HepG2 (cell line): ENCODE measurements around the gene SUN5. TPM values are rescaled to one million over a fixed set of nuclear protein-coding genes. Genes with fewer than 3 reads are reported as not detected.

Source experiments
- ATAC-seq: fragments of 200-7000 bp; cut with Tn5 transposase; 3 replicates; pipeline ENCODE4 v1.9.1; 2020; ENCODE audit warnings: mild to moderate bottlenecking, moderate library complexity
- BruUV-seq: library from RNA; stranded (reverse); fragments of 400-500 nt; replicated peaks from 2 replicates; lab custom pipeline; 2021; lab: Mats Ljungman, UMichigan
- CTCF ChIA-PET: fragments of 300-600 bp; formaldehyde crosslinking; extraction: SDS; loops from one replicate; lab custom pipeline; 2021; ENCODE audit warnings: low total read pairs, inconsistent platforms, low intra/inter-chr PET ratio; lab: Yijun Ruan, JAX
- POLR2A ChIA-PET: fragments of 350-600 bp; sonication (Branson Sonifier 250); formaldehyde crosslinking; loops from one replicate; lab custom pipeline; 2020; ENCODE audit warnings: antibody characterized with exemption, inconsistent platforms; lab: Yijun Ruan, JAX
- DNase-seq: peaks from one replicate; pipeline ENCODE4 v3.0.0-alpha.2; 2015; ENCODE audit warnings: low spot score
- FAIRE-seq: peaks from 3 replicates; lab custom pipeline; 2011; peaks lifted over from hg19 to GRCh38; lab: Jason Lieb, UNC
- H2AFZ ChIP-seq: one replicate; pipeline ENCODE4 v1.6.1; 2011; ENCODE audit warnings: low read length, inconsistent platforms
- H3K27ac ChIP-seq: fragments of 300-600 bp; 3 replicates; pipeline ENCODE4 v1.8.0; 2011; ENCODE audit warnings: mixed run types, mild to moderate bottlenecking, mixed read lengths, low read length, inconsistent platforms; ENCODE audit not compliant: insufficient read depth; ENCODE audit errors: extremely low read length
- H3K27me3 ChIP-seq, 2 experiments: fragments of 200-600 bp in 1 of 2; 2 replicates in 1 of 2; 3 replicates in 1 of 2; pipeline versions ENCODE4 v1.6.0 to v1.8.0; 2011; ENCODE audit warnings: low read length in 2 of 2, mild to moderate bottlenecking in 2 of 2, moderate library complexity in 2 of 2, inconsistent platforms in 1 of 2; ENCODE audit not compliant: insufficient read depth in 2 of 2, control insufficient read depth in 1 of 2
- H3K36me3 ChIP-seq, 2 experiments: fragments of 200-600 bp in 1 of 2; replicated peaks in 1 of 2; 2 replicates in 1 of 2; 3 replicates in 1 of 2; pipeline versions ENCODE4 v1.5.1 to v1.8.0; 2011; ENCODE audit warnings: low read length in 2 of 2, inconsistent platforms in 1 of 2; ENCODE audit not compliant: insufficient read depth in 2 of 2, control insufficient read depth in 1 of 2
- H3K4me1 ChIP-seq: 2 replicates; pipeline ENCODE4 v1.5.1; 2012; ENCODE audit warnings: low read length, inconsistent platforms; ENCODE audit not compliant: insufficient read depth
- H3K4me2 ChIP-seq: 2 replicates; pipeline ENCODE4 v1.6.0; 2011; ENCODE audit warnings: low read depth, low read length, inconsistent platforms
- H3K4me3 ChIP-seq, 3 experiments: fragments of 200-600 bp in 1 of 3; sonication (generic), shearing (Covaris generic) in 1 of 3; replicated peaks in 1 of 3; 2 replicates each; pipeline ENCODE4 v1.5.1; 2011 to 2016; ENCODE audit warnings: low read length in 3 of 3, inconsistent platforms in 2 of 3, low read depth in 2 of 3, mild to moderate bottlenecking in 2 of 3, control low read depth in 1 of 3, mixed read lengths in 1 of 3; ENCODE audit not compliant: insufficient read depth in 1 of 3
- H3K79me2 ChIP-seq: one replicate; pipeline ENCODE4 v1.6.1; 2011; ENCODE audit warnings: low read length, inconsistent platforms; ENCODE audit not compliant: insufficient read depth
- H3K9ac ChIP-seq: 2 replicates; pipeline ENCODE4 v1.6.0; 2011; ENCODE audit warnings: mild to moderate bottlenecking, low read depth, low read length, inconsistent platforms; ENCODE audit not compliant: insufficient read depth
- H3K9me3 ChIP-seq: 2 replicates; pipeline ENCODE4 v1.5.1; 2012; ENCODE audit warnings: mild to moderate bottlenecking, low read length
- H4K20me1 ChIP-seq: 2 replicates; pipeline ENCODE4 v1.6.0; 2011; ENCODE audit warnings: inconsistent platforms, mild to moderate bottlenecking, low read length, moderate library complexity; ENCODE audit not compliant: insufficient read depth
- ATF7 ChIP-seq, 2 experiments: fragments of 450-650 bp in 1 of 2; sonication (generic) in 1 of 2; formaldehyde crosslinking in 1 of 2; IDR thresholded peaks; 2 replicates each; pipeline versions ENCODE4 v1.4.0 to v1.6.1; 2016 to 2020; ENCODE audit warnings: antibody characterized with exemption in 1 of 2, mild to moderate bottlenecking in 1 of 2, missing genetic modification reagents in 1 of 2
- EED ChIP-seq: sonication (generic); formaldehyde crosslinking; IDR thresholded peaks from 2 replicates; pipeline ENCODE4 v1.5.0; 2020; ENCODE audit warnings: mild to moderate bottlenecking, missing genetic modification reagents
- HNRNPH1 ChIP-seq: fragments of 200-400 bp; formaldehyde crosslinking; optimal IDR thresholded peaks from 2 replicates; pipeline ENCODE3; 2017; ENCODE audit warnings: mild to moderate bottlenecking, low read depth, low read length
- KLF15 ChIP-seq: sonication (generic); formaldehyde crosslinking; IDR thresholded peaks from 2 replicates; pipeline ENCODE4 v1.8.1; 2023; ENCODE audit warnings: borderline replicate concordance, mild to moderate bottlenecking, inconsistent platforms, missing genetic modification reagents, mixed read lengths
- MED13 ChIP-seq: sonication (generic); formaldehyde crosslinking; IDR thresholded peaks from 2 replicates; pipeline ENCODE4 v1.5.0; 2020; ENCODE audit warnings: missing genetic modification reagents
- MIXL1 ChIP-seq: IDR thresholded peaks from 2 replicates; pipeline ENCODE4 v1.6.1; 2016
- NR2C2 ChIP-seq: sonication (generic); formaldehyde crosslinking; IDR thresholded peaks from 2 replicates; pipeline ENCODE4 v1.4.0; 2020; ENCODE audit warnings: missing genetic modification reagents, mild to moderate bottlenecking, moderate library complexity, borderline replicate concordance
- SALL1 ChIP-seq: sonication (generic); formaldehyde crosslinking; IDR thresholded peaks from 2 replicates; pipeline ENCODE4 v1.8.0; 2022; ENCODE audit warnings: mild to moderate bottlenecking, missing genetic modification reagents
- SIN3B ChIP-seq: fragments of 150-350 bp; IDR thresholded peaks from 2 replicates; pipeline ENCODE4 v1.6.1; 2014; ENCODE audit warnings: low read length
- SOX13 ChIP-seq, 3 experiments: fragments of 450-650 bp in 1 of 3; sonication (generic) in 1 of 3; formaldehyde crosslinking in 1 of 3; IDR thresholded peaks in 2 of 3; conservative IDR thresholded peaks in 1 of 3; 2 replicates each; pipeline versions ENCODE4 v1.5.0 to v1.6.1; 2016 to 2020; ENCODE audit warnings: antibody characterized with exemption in 1 of 3, mild to moderate bottlenecking in 1 of 3, missing compliant biosample characterization in 1 of 3, missing genetic modification reagents in 1 of 3, moderate library complexity in 1 of 3
- TOE1 ChIP-seq: sonication (generic); formaldehyde crosslinking; IDR thresholded peaks from 2 replicates; pipeline ENCODE4 v1.4.0; 2020; ENCODE audit warnings: mild to moderate bottlenecking, missing genetic modification reagents
- ZBTB3 ChIP-seq: sonication (generic); formaldehyde crosslinking; IDR thresholded peaks from 2 replicates; pipeline ENCODE4 v1.4.0; 2020; ENCODE audit warnings: low read depth, mild to moderate bottlenecking, moderate library complexity, missing genetic modification reagents, borderline replicate concordance
- ZMYM2 ChIP-seq: sonication (generic); formaldehyde crosslinking; IDR thresholded peaks from 2 replicates; pipeline ENCODE4 v1.8.0; 2022; ENCODE audit warnings: mild to moderate bottlenecking, missing genetic modification reagents
- ZNF12 ChIP-seq: sonication (generic); formaldehyde crosslinking; IDR thresholded peaks from 2 replicates; pipeline ENCODE4 v1.5.0; 2020; ENCODE audit warnings: missing genetic modification reagents
- ZNF501 ChIP-seq: sonication (generic); formaldehyde crosslinking; IDR thresholded peaks from 2 replicates; pipeline ENCODE4 v1.5.1; 2020; ENCODE audit warnings: mild to moderate bottlenecking, moderate library complexity, missing genetic modification reagents
- ZNF547 ChIP-seq: sonication (generic); formaldehyde crosslinking; IDR thresholded peaks from 2 replicates; pipeline ENCODE4 v1.5.1; 2020; ENCODE audit warnings: mild to moderate bottlenecking, missing genetic modification reagents
- ZNF768 ChIP-seq: sonication (generic); formaldehyde crosslinking; IDR thresholded peaks from 2 replicates; pipeline ENCODE4 v1.4.0; 2020; ENCODE audit warnings: missing genetic modification reagents
- ZNF773 ChIP-seq: sonication (generic); formaldehyde crosslinking; IDR thresholded peaks from 2 replicates; pipeline ENCODE4 v1.4.0; 2020; ENCODE audit warnings: missing genetic modification reagents, borderline replicate concordance
- ZNF816 ChIP-seq: sonication (generic); formaldehyde crosslinking; IDR thresholded peaks from 2 replicates; pipeline ENCODE4 v1.8.0; 2022; ENCODE audit warnings: missing genetic modification reagents, mild to moderate bottlenecking, borderline replicate concordance
- WGBS: methylation state at CpG from one replicate; pipeline ENCODE4 v1.1.6; 2017; ENCODE audit warnings: low lambda C conversion rate; 5-methylcytosine and 5-hydroxymethylcytosine counted together
- in situ Hi-C: cut with HindIII; loops from 2 replicates; pipeline ENCODE4 v1.10.0; 2017; ENCODE audit warnings: low pct_unique_long_range_greater_than_20kb; ENCODE audit not compliant: extremely low pct_ligation_motif_present
- intact Hi-C: fragments of 100-400 bp; cut with micrococcal nuclease; formaldehyde crosslinking; loops from one replicate; pipeline ENCODE4 v1.10.0; 2022; ENCODE audit not compliant: unreplicated experiment
- polyA plus RNA-seq, 8 experiments: library from polyadenylated mRNA; depleted of rRNA in 3 of 8; stranded (reverse) in 7 of 8; unstranded in 1 of 8; fragments of >200 nt; fragmentation: Illumina TruSeq in 4 of 8; extraction: Trizol in 4 of 8; gene quantifications; 2 replicates each; pipeline versions ENCODE4 v1.2.1 to v1.2.3, GENCODE V29; 2011 to 2016; ENCODE audit warnings: low read depth in 4 of 8, missing spikeins in 1 of 8, mixed read lengths in 1 of 8; ENCODE audit not compliant: insufficient read depth in 1 of 8
- total RNA-seq, 5 experiments: library from RNA; depleted of rRNA; stranded (reverse); fragments of >200 nt; fragmentation: Illumina TruSeq; extraction: Trizol; gene quantifications; 2 replicates each; pipeline ENCODE4 v1.2.3, GENCODE V29; 2016; ENCODE audit warnings: low read depth in 1 of 5
- TF ChIP-seq, protein P1 (sequence below): sonication (generic); formaldehyde crosslinking; IDR thresholded peaks from 2 replicates; pipeline ENCODE4 v1.8.0; 2022; ENCODE audit warnings: mild to moderate bottlenecking, missing genetic modification reagents, borderline replicate concordance
- TF ChIP-seq, protein P2 (sequence below): sonication (generic); formaldehyde crosslinking; IDR thresholded peaks from 2 replicates; pipeline ENCODE4 v1.4.0; 2020; ENCODE audit warnings: missing genetic modification reagents

Gene SUN5
- total and polyA plus RNA-seq, 2 of the 13 experiments (the other 11 are each of a cell fraction or from before 2014, with no cell fraction given), result not detected

DNA sequence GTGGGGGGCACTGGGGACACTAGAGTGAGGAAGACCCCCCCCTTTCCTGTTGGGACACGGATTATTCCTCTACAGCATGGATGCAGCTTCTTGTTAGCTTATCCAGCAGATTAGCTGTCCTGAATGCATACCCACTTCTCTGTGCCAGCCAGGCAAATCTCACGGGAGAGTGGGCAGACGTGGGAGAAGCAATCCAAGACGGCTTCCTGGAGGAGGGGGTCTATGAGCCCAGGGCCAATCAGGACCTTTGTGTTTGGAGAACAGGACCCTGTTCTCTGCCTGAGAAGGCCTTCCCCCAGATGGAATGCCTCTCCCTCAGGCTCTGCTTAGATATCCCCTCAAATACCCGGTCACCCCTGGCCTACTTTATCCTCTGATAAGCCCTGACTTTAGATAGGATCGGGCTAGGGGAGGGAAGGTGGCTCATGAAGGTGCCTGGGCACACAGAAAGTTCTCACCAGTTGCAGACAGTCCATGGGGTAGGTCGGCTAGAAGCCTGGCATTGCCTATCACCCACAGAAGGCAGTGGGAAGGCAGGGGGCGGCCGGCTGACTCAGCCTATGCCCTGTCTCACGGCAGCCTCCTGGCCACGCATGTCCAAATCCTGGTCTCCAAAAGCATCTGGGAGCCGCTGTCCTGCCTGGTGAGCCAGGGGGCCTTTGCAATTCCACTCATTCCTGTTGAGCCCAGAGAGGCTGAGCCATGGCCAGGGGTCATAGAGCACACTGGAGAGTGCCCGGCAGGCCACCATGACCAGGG, 34.7 kb downstream of the SUN5 start:
- WGBS, result 55% methylated on average over 13 of the region's 13 CpGs
- Histone ChIP-seq H3K4me2 (no peak overlapping the region), H3K36me3 (no peaks in the 10 kb centered on the region), H3K4me3 (no peak overlapping the region), H3K9ac (no peak overlapping the region), H2AFZ (no peak overlapping the region), H3K9me3 (no peaks in the 10 kb centered on the region), H3K4me1 (peaks cover 35% of the 10 kb centered on the region), H3K27me3 (peaks cover 1 to 44% of the 10 kb centered on the region in 2 experiments; a peak in 4 of 5 replicates), H4K20me1 (no peaks in the 10 kb centered on the region), H3K79me2 (no peaks in the 10 kb centered on the region), H3K27ac (no peak overlapping the region)
- FAIRE-seq (no peak), ATAC-seq (no peak; the same call in 2 of the 3 replicates), DNase-seq (no peak)
- BruUV-seq, result no TSS peak
- CTCF ChIA-PET, result no interaction called here
- POLR2A ChIA-PET, result no interaction called here
- intact Hi-C loops (no loop called here), in situ Hi-C loops (no loop called here)
- TF ChIP-seq TOE1 (CRISPR knock-in tag), result no peak
- TF ChIP-seq NR2C2, result no peak
- TF ChIP-seq, protein P1, sequence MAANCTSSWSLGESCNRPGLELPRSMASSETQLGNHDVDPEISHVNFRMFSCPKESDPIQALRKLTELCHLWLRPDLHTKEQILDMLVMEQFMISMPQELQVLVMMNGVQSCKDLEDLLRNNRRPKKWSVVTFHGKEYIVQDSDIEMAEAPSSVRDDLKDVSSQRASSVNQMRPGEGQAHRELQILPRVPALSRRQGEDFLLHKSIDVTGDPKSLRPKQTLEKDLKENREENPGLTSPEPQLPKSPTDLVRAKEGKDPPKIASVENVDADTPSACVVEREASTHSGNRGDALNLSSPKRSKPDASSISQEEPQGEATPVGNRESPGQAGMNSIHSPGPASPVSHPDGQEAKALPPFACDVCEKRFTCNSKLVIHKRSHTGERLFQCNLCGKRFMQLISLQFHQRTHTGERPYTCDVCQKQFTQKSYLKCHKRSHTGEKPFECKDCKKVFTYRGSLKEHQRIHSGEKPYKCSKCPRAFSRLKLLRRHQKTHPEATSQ (CRISPR knock-in tag), result no peak
- no peak for TF ChIP-seq ZNF816 (CRISPR knock-in tag)
- TF ChIP-seq ZNF768 (CRISPR knock-in tag), result 0 out of 2 replicates have a peak, but pooled peaks have one; percentile 50
- no peak for TF ChIP-seq SOX13 (IDR thresholded peaks at IDR 0.05)
- TF ChIP-seq SOX13 (CRISPR knock-in tag; conservative IDR thresholded peaks at IDR 0.05 in 1 of 2, IDR thresholded peaks at IDR 0.05 in 1 of 2), result no peak
- TF ChIP-seq EED (CRISPR knock-in tag), result 0 out of 2 replicates have a peak, but pooled peaks have one; percentile 47
- TF ChIP-seq ZBTB3, result no peak
- no peak for TF ChIP-seq ZNF547 (CRISPR knock-in tag)
- TF ChIP-seq SIN3B, result no peak
- TF ChIP-seq SALL1 (CRISPR knock-in tag), result no peak
- TF ChIP-seq, protein P2, sequence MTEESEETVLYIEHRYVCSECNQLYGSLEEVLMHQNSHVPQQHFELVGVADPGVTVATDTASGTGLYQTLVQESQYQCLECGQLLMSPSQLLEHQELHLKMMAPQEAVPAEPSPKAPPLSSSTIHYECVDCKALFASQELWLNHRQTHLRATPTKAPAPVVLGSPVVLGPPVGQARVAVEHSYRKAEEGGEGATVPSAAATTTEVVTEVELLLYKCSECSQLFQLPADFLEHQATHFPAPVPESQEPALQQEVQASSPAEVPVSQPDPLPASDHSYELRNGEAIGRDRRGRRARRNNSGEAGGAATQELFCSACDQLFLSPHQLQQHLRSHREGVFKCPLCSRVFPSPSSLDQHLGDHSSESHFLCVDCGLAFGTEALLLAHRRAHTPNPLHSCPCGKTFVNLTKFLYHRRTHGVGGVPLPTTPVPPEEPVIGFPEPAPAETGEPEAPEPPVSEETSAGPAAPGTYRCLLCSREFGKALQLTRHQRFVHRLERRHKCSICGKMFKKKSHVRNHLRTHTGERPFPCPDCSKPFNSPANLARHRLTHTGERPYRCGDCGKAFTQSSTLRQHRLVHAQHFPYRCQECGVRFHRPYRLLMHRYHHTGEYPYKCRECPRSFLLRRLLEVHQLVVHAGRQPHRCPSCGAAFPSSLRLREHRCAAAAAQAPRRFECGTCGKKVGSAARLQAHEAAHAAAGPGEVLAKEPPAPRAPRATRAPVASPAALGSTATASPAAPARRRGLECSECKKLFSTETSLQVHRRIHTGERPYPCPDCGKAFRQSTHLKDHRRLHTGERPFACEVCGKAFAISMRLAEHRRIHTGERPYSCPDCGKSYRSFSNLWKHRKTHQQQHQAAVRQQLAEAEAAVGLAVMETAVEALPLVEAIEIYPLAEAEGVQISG (CRISPR knock-in tag), result no peak
- TF ChIP-seq ZNF501 (CRISPR knock-in tag), result no peak
- TF ChIP-seq ZMYM2 (CRISPR knock-in tag), result no peak
- no peak for TF ChIP-seq ATF7 (IDR thresholded peaks at IDR 0.05)
- no peak for TF ChIP-seq ATF7 (CRISPR knock-in tag; IDR thresholded peaks at IDR 0.05)
- no peak for TF ChIP-seq ZNF12 (CRISPR knock-in tag)
- no peak for TF ChIP-seq MIXL1 (CRISPR knock-in tag)
- TF ChIP-seq HNRNPH1, result no peak
- TF ChIP-seq ZNF773 (CRISPR knock-in tag), result no peak
- no peak for TF ChIP-seq KLF15
- TF ChIP-seq MED13, result no peak
